ENCODE measurements around the gene MSL1. TPM values are rescaled to one million over a fixed set of nuclear protein-coding genes. Genes with fewer than 3 reads are reported as not detected.

MSL1 gene
- total and polyA plus RNA-seq, 9 of the 15 experiments (the other 6 are each of a cell fraction or from before 2014, with no cell fraction given) = 13.8 to 120 (median 61.9) TPM

GRCh38 chr17:40121181-40122135 lies at the start of gene MSL1 (continued):
- TF ChIP-seq SREBF2 (CRISPR knock-in tag; IDR thresholded peaks at IDR 0.05) = no peak
- TF ChIP-seq ZNF318 (IDR thresholded peaks at IDR 0.05; ENCODE audit: borderline replicate concordance in 1 of 2, low read depth in 1 of 2) = no peak
- TF ChIP-seq TBL1XR1 (IDR thresholded peaks at IDR 0.05; ENCODE audit: low read length in 2 of 2) = no peak
- no peak for TF ChIP-seq IRF9 (tag; IDR thresholded peaks at IDR 0.05)
- no peak for TF ChIP-seq CC2D1A (IDR thresholded peaks at IDR 0.05)
- no peak for TF ChIP-seq PPARD (CRISPR knock-in tag; IDR thresholded peaks at IDR 0.05)
- no peak for TF ChIP-seq ZNF584 (CRISPR knock-in tag; IDR thresholded peaks at IDR 0.05; ENCODE audit: low read depth)
- TF ChIP-seq MEF2D (tag; conservative IDR thresholded peaks at IDR 0.05; ENCODE audit: low read depth) = no peak
- no peak for TF ChIP-seq BCL6 (CRISPR knock-in tag; IDR thresholded peaks at IDR 0.05)
- TF ChIP-seq ZBTB2 (IDR thresholded peaks at IDR 0.05) = peak; percentile 67; the same call in 1 of the 2 replicates
